GM12873 (cell line): Measurements from ENCODE around the gene PXN.

ENCODE experiments used
- TF ChIP-seq, protein P1 (sequence below): IDR thresholded peaks from 2 replicates; pipeline ENCODE4 v1.5.1; 2012; ENCODE audit warnings: low read depth, mild to moderate bottlenecking, moderate library complexity, low read length, control low read depth; ENCODE audit not compliant: insufficient read depth; ENCODE audit errors: missing control alignments

PXN gene

DNA sequence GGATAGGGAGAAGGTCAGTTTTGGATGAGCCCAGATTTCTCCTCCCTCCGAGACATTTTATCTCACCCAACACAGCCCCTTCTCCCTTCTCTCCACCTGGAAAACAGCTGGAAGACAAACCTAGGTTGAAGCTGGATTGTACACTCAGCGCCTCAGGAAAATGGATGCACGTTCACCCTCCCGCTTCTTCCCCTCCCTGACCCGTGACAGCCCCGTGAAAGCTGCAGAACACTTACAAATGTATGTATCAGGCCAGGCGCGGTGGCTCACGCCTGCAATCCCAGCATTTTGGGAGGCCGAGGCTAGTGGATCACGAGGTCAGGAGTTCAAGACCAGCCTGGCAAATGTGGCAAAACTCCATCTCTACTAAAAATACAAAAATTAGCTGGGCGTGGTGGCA lies 22.0 kb upstream of the PXN start:
- TF ChIP-seq, protein P1, sequence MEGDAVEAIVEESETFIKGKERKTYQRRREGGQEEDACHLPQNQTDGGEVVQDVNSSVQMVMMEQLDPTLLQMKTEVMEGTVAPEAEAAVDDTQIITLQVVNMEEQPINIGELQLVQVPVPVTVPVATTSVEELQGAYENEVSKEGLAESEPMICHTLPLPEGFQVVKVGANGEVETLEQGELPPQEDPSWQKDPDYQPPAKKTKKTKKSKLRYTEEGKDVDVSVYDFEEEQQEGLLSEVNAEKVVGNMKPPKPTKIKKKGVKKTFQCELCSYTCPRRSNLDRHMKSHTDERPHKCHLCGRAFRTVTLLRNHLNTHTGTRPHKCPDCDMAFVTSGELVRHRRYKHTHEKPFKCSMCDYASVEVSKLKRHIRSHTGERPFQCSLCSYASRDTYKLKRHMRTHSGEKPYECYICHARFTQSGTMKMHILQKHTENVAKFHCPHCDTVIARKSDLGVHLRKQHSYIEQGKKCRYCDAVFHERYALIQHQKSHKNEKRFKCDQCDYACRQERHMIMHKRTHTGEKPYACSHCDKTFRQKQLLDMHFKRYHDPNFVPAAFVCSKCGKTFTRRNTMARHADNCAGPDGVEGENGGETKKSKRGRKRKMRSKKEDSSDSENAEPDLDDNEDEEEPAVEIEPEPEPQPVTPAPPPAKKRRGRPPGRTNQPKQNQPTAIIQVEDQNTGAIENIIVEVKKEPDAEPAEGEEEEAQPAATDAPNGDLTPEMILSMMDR, result no peak

DNA sequence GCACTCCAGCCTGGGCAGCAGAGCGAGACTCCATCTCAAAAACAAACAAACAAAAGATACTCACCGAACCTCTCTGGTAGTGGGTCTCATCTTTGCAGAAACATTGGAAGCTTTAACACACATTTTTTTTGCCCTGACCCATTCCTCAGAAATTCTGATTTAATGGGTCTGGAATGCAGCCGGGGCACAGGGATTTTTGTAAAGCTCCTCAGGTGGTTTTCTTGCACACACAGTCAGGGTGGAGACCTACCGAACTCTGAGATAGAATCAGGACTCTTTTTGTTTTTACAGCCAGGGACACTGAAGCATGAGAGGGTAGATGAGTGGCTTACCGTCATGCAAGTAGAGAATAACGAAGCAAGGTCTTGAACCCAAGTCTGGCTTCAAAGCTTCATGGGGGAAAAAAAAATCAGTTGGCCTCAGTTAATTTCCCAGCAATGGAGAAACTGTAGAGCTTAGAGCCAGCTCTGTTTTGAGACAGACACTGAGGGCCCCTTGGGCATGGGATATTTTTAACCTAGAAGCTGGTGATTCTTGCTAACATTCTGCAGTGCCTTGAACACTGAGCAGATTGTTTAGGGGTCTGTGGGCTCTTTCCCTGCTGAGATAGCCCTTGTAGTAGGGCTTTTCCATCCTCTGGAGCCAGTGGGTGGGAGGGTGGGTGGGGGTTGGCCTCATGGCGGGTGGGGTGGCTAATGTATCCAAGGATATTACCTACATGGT lies 21.4 kb upstream of the PXN start:
- TF ChIP-seq, protein P1, result no peak

DNA sequence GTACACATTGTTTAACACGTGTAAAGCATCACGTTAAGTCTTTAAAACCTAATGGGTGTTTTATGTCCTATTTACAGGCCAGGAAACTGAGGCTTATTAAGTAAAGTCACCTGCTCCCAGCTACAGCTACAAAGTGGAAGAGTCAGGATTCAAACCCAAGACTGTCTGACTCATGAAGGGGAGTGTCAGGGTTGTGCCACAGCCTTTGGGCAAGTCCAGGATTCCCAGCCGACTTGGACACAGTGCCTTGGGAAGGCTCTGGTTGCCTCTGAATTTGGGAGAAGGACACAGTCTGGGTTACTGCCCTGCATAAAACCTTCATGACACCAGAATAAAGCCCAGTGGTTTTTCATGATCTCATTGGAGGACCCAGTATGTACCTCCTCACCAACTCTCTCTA lies 18.9 kb upstream of the PXN start:
- TF ChIP-seq, protein P1, result no peak

DNA sequence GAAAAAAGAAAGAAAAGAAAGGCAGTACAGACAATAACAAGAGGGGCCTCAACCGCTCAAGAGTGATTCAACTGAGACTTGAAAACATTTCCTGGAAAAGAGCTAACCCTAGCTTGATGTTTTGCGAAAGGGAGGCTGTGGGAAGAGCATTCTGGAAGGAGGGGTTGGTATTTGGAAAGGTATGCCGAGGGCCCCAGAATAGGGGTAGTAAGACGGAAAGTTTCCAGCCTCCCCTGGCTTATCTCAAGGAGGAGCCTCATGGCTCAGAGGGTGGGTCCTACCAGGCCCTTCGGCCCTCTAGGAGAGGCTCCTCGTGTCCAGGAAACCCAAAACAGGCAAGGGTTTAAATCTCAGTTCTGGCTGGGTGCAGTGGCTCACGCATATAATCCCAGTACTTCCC lies 17.8 kb upstream of the PXN start:
- TF ChIP-seq, protein P1, result no peak

DNA sequence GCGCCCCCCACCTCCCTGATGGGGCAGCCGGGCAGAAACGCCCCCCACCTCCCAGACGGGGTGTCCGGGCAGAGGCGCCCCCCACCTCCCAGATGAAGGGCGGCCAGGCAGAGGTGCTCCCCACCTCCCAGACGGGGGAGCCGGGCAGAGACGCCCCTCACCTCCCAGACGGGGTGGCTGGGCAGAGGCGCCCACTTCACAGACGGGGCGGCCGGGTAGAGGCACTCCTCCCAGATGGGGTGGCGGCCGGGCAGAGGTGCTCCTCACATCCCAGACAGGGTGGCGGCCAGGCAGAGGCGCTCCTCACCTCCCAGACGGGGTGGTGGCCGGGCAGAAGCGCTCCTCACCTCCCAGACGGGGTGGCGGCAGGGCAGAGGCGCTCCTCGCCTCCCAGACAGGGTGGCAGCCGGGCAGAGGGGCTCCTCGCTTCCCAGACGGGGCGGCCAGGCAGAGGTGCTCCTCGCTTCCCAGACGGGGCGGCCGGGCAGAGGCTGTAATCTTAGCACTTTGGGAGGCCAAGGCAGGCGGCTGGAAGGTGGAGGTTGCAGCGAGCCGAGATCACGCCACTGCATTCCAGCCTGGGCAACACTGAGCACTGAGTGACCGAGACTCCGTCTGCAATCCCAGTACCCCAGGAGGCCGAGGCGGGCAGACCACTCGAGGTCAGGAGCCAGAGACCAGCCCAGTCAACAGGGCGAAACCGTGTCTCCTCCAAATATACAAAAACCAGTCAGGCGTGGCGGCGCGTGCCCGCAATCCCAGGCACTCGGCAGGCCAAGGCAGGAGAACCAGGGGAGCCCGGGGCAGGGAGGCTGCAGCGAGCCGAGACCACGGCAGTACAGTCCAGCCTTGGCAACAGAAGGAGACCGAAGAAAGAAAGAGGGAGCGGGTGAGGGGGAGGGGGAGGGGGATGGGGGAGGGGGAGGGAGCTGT lies 12.9 kb upstream of the PXN start:
- TF ChIP-seq, protein P1, result no peak

DNA sequence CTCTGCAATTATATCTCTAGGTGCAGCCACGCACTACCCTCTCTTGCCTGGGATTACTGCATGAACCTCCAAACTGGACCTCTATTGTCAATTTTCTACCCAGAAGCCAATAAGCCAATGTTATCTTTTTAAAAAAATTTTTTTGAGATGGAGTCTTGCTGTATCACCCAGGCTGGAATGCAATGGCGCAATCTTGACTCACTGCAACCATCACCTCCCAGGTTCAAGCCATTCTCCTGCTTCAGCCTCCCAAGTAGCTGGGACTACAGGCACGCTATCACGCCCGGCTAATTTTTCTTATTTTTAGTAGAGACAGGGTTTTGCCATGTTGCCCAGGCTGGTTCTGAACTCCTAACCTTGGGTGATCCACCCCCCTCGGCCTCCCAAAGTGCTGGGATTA lies 11.2 kb upstream of the PXN start:
- TF ChIP-seq, protein P1, result no peak

DNA sequence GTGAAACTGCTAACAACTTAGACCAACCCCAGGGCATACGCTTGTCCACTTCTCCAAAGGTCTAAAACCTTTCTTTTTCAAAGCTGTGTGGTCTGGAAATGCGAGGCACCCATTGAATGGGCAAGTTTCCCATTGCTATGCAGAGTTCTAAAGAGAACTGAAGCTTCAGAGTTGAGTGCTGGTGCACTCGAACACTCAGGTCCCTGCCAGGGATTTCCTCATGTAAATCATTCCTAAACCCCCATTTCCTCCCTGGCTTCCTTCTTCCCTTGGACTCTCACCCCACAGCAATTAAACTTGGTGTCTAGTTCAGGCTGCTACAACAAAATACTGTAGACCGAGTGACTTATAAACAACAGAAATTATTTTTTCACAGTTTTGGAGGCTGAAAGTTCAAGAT lies 2.2 kb upstream of the PXN start:
- TF ChIP-seq, protein P1, result no peak
